ENCODE measurements around the gene CHRDL2. TPM values are rescaled to one million over a fixed set of nuclear protein-coding genes. Genes with fewer than 3 reads are reported as not detected.

The CHRDL2 gene
- total RNA-seq, 1 experiment from 2014 or later: 0.37 TPM

DNA sequence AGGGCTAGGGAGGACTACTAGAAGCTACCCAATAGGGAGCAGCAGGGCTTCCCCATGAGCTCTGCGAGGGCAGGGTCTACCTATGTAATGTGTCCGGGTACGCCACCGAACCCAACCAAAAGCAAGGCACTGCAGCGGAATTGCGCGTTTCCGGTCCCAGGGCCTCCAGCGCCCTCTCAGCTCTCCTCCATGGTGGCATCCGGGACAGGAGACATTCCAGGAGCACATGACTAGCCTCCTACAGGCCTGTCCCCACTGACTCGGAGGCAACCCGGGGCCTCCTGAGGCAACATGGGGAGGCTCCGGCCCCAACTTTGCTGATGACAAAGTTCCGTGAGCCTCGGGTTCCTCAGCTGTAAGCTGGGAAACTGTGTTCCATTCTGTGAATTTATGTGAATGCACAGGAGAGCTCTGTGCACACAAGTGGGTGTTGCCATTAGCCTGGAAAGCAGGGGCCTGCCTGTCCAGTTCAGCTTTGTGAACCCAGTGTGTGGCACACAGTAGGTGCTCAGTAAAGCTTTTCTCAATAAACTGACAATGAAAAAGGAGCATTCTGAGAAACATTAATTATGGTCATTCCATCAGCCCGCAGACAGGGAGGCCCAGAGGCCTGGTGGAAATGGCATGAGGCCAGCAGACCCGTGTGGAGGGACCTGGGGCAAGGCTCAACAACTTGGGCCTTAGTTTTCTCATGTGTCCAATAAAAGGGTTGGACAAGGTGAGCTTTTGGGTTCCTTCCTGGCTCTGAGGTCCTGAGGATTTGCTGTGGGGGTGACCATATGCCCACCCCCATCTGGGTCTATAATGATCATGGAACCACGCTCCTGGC lies 50.3 kb downstream of the CHRDL2 start:
- CTCF ChIA-PET: interaction anchor here (14.0 kb wide), 1 partner anchor 20 kb away, joined by 134 read pairs; no protein-coding TSS in a partner anchor
- Mint-ChIP-seq H3K36me3 (no peaks in the 10 kb centered on the region), H3K4me1 (peaks cover 7% of the 10 kb centered on the region), H3K9me3 (peaks cover 4% of the 10 kb centered on the region; the same call in 1 of the 2 replicates), H3K4me3 (no peak overlapping the region), H3K27me3 (ENCODE audit: low read depth) (peaks cover 21% of the 10 kb centered on the region), H3K27ac (no peak overlapping the region)
- ATAC-seq (no peak), DNase-seq (ENCODE audit: low spot score) (no peak)
- POLR2A ChIA-PET: no interaction called here
- no peak for TF ChIP-seq ELF4 (CRISPR knock-in tag; IDR thresholded peaks at IDR 0.05; ENCODE audit: low read depth)
- no peak for TF ChIP-seq GRHL2 (CRISPR knock-in tag; IDR thresholded peaks at IDR 0.05; ENCODE audit: insufficient replicate concordance, severe bottlenecking)
- TF ChIP-seq IRF2 (CRISPR knock-in tag; IDR thresholded peaks at IDR 0.05; ENCODE audit: borderline replicate concordance, low read depth): no peak
- no peak for TF ChIP-seq OVOL2 (CRISPR knock-in tag; IDR thresholded peaks at IDR 0.05; ENCODE audit: borderline replicate concordance)
- TF ChIP-seq KAT7 (CRISPR knock-in tag; IDR thresholded peaks at IDR 0.05; ENCODE audit: borderline replicate concordance): no peak
- TF ChIP-seq, protein P1, sequence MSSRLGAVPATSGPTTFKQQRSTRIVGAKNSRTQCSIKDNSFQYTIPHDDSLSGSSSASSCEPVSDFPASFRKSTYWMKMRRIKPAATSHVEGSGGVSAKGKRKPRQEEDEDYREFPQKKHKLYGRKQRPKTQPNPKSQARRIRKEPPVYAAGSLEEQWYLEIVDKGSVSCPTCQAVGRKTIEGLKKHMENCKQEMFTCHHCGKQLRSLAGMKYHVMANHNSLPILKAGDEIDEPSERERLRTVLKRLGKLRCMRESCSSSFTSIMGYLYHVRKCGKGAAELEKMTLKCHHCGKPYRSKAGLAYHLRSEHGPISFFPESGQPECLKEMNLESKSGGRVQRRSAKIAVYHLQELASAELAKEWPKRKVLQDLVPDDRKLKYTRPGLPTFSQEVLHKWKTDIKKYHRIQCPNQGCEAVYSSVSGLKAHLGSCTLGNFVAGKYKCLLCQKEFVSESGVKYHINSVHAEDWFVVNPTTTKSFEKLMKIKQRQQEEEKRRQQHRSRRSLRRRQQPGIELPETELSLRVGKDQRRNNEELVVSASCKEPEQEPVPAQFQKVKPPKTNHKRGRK (CRISPR knock-in tag; IDR thresholded peaks at IDR 0.05; ENCODE audit: borderline replicate concordance): no peak
- TF ChIP-seq, protein P2, sequence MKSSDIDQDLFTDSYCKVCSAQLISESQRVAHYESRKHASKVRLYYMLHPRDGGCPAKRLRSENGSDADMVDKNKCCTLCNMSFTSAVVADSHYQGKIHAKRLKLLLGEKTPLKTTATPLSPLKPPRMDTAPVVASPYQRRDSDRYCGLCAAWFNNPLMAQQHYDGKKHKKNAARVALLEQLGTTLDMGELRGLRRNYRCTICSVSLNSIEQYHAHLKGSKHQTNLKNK (CRISPR knock-in tag; IDR thresholded peaks at IDR 0.05): no peak
- no peak for TF ChIP-seq ATF2 (CRISPR knock-in tag; IDR thresholded peaks at IDR 0.05; ENCODE audit: borderline replicate concordance, low read depth)
- TF ChIP-seq USF1 (CRISPR knock-in tag; IDR thresholded peaks at IDR 0.05): no peak
- TF ChIP-seq, protein P3, sequence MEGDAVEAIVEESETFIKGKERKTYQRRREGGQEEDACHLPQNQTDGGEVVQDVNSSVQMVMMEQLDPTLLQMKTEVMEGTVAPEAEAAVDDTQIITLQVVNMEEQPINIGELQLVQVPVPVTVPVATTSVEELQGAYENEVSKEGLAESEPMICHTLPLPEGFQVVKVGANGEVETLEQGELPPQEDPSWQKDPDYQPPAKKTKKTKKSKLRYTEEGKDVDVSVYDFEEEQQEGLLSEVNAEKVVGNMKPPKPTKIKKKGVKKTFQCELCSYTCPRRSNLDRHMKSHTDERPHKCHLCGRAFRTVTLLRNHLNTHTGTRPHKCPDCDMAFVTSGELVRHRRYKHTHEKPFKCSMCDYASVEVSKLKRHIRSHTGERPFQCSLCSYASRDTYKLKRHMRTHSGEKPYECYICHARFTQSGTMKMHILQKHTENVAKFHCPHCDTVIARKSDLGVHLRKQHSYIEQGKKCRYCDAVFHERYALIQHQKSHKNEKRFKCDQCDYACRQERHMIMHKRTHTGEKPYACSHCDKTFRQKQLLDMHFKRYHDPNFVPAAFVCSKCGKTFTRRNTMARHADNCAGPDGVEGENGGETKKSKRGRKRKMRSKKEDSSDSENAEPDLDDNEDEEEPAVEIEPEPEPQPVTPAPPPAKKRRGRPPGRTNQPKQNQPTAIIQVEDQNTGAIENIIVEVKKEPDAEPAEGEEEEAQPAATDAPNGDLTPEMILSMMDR (IDR thresholded peaks at IDR 0.05): no peak
- TF ChIP-seq ZNF532 (CRISPR knock-in tag; IDR thresholded peaks at IDR 0.05; ENCODE audit: borderline replicate concordance): no peak
- no peak for TF ChIP-seq NFE2L1 (CRISPR knock-in tag; IDR thresholded peaks at IDR 0.05)
- no peak for TF ChIP-seq USF2 (CRISPR knock-in tag; IDR thresholded peaks at IDR 0.05)
- no peak for TF ChIP-seq PRDM15 (CRISPR knock-in tag; IDR thresholded peaks at IDR 0.05)
- TF ChIP-seq E2F5 (CRISPR knock-in tag; IDR thresholded peaks at IDR 0.05): no peak
- no peak for TF ChIP-seq CREB1 (CRISPR knock-in tag; IDR thresholded peaks at IDR 0.05)
- no peak for TF ChIP-seq RELA (CRISPR knock-in tag; IDR thresholded peaks at IDR 0.05; ENCODE audit: borderline replicate concordance)
- no peak for TF ChIP-seq ZNF671 (CRISPR knock-in tag; IDR thresholded peaks at IDR 0.05)
- TF ChIP-seq GTF2I (CRISPR knock-in tag; conservative IDR thresholded peaks at IDR 0.05): no peak

All from WTC11 (cell line).